Urinary bladder (tissue), 4 donors: Measurements from ENCODE around the gene TGFBR3. TPM values are rescaled to one million over a fixed set of nuclear protein-coding genes. Genes with fewer than 3 reads are reported as not detected.
A peak's percentile ranks its signal among the peaks of the same experiment; 100 is the strongest.

Source experiments
- DNase-seq: peaks from one replicate; pipeline ENCODE4 v3.0.0-alpha.2; 2015; ENCODE audit errors: extremely low spot score
- H3K27ac ChIP-seq: one replicate; pipeline ENCODE4 v1.5.1; 2013; ENCODE audit warnings: low read depth, mild to moderate bottlenecking, moderate library complexity
- H3K36me3 ChIP-seq: one replicate; pipeline ENCODE4 v1.6.1; 2013; ENCODE audit warnings: mild to moderate bottlenecking, moderate library complexity; ENCODE audit not compliant: insufficient read depth
- H3K4me1 ChIP-seq: one replicate; pipeline ENCODE4 v1.6.1; 2013; ENCODE audit warnings: mild to moderate bottlenecking, moderate library complexity; ENCODE audit not compliant: insufficient read depth
- H3K4me3 ChIP-seq: one replicate; pipeline ENCODE4 v1.5.1; 2013; ENCODE audit warnings: low read depth, low read length
- WGBS: extraction: QIAGEN DNeasy Blood & Tissue Kit; methylation state at CpG from one replicate; pipeline ENCODE4 v1.1.7; 2013; 5-methylcytosine and 5-hydroxymethylcytosine counted together
- polyA plus RNA-seq: library from polyadenylated mRNA; stranded (reverse); fragments of 200-250 nt; gene quantifications from one replicate; pipeline ENCODE4 v1.2.3, GENCODE V29; 2013
- total RNA-seq: library from RNA; depleted of rRNA; stranded (reverse); fragments of >200 nt; gene quantifications from one replicate; pipeline ENCODE4 v1.2.3, GENCODE V29; 2014
- donor health status: healthy with polysubstance abuse.
- donor health status: healthy.

TGFBR3 gene
- total RNA-seq (94.8 TPM), polyA plus RNA-seq (131 TPM)

DNA sequence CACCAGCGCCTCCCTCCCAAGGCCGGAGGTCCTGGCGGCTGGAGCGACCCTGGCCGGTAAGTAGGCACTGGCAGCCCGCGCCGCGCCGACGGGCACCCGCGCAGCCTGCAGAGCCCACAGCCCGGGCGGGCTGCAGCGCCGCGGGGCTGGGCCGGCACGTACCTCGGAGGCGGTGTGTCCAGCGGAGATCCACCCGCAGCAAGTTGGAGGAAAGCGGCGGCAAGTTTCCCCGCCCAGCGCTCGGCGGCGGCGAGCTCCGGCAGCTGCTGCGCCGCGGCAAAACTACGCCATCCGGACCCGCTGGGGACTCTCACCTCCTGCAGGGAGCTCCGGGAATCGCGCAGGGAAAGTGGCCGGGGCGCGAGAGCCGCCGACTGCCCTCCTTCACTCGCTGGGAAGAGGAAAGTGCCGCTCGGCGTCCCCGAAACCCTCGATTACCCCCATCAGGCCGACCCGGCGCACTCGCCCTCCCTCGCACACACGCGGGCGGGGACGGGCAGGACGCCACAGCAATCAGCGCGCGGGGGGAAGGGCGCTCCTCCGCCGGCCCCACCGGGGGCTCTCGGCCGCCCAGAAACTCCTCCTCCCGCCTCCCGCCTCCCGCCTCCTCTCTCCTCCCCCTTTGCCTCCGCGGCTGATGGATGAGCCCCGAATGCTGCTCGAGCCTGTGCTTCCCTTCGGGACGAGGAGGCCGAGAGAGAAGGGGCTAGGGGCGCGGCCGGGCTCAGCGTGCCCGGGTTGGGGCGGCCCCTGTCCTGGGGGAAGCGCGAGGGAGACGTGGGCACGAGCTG lies at the start of gene TGFBR3:
TGFBR3 (minus strand) TSS at position 436 of the 791 bp plus-strand sequence. CDS start 24,620 bp downstream, outside the sequence.
- Histone ChIP-seq H3K4me3 (peak within 1 kb of the TSS; percentile 84), H3K27ac (peak within 1 kb of the TSS; percentile 96), H3K36me3 (no peaks in the 10 kb centered on the region), H3K4me1 (no peaks in the 10 kb centered on the region)
- WGBS: under 1% methylated on average over 92 of the region's 92 CpGs
- DNase-seq: peak; percentile 85

DNA sequence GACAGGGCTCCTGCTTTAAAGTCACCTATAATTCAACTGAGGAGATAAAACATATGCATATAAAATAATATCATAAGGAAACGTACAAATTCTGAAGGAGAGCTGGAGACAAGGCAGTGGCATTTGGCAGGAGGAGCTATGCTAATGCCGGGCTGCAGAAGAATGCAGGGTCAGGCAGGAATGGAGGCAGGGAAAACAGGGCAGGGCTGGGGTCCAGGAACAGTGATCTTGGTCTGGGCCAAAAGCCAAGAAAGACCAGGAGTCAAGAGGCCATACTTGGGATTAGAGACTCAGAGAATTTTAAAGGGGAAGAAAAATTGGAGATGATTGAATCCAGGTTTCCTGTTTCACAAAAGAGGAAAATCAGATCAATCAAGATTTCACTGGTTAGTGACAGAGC lies 43.3 kb upstream of the TGFBR3 start:
- no peaks in the 10 kb centered on the region for H3K36me3 ChIP-seq
- H3K4me3 ChIP-seq: no peak overlapping the region
- no peak for DNase-seq
- H3K27ac ChIP-seq: no peak overlapping the region
- no peaks in the 10 kb centered on the region for H3K4me1 ChIP-seq
- WGBS: 15% methylated on average over 2 of the region's 2 CpGs

DNA sequence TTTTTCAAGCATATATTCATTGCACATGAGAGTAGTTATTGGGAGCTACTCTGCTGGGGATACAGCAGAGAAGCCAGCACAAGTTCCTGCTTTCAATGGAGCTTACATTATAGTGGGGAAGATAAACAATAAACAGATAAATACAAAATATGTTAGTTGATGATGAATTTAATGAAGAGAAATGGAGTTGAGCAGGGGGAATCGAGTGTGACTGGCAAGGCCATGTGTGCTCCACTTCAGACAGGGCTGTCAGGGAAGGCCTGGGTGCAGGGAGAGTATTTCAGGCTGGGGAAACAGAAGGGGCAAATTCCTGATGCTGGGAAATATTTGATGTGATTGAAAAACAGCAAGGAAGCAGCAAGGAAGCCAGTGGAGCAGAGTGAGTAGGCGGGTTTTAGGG lies 42.1 kb upstream of the TGFBR3 start:
- H3K4me3 ChIP-seq: no peak overlapping the region
- 91% methylated on average over 2 of the region's 2 CpGs for WGBS
- DNase-seq: no peak

DNA sequence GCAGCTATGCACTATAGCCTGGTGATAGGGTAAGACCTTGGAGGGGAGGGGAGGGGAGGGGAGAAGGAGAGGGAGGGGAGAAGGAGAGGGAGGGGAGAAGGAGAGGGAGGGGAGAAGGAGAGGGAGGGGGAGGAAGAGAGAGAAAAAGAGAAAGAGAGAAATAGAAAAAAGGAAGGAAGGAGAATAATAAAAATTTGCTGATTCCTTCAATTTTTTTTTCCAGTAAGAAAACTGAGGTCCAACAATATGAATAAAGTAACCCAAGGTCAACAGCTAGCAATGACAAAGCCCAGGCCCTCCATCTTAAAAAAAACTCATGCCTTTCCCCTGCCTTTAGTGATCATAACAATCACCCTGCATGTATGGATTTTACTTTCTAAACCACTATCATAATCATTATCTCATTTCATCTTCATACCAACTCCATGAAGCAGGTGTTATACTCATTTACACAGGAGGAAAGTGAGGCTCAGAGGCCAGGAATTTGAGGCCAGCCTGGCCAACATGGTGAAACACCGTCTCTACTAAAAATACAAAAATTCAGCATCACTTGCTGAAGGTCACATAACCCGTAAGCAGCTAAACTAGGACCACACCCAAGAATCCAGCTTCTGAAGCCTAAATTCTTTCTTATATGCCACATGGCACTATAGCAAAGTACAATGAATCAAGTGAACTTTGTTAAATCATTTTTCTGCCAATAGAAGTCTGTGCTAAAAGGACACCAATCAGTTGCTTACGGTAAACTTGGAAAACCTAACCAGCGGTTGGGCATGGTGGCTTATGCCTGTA lies 39.9 kb upstream of the TGFBR3 start:
- Histone ChIP-seq H3K36me3 (no peaks in the 10 kb centered on the region), H3K4me1 (no peaks in the 10 kb centered on the region), H3K4me3 (no peak overlapping the region), H3K27ac (no peak overlapping the region)
- WGBS: 91% methylated on average over 4 of the region's 4 CpGs
- DNase-seq: no peak

More for the DNA sequence above, 42.1 kb upstream of the TGFBR3 start:
- H3K36me3 ChIP-seq: no peaks in the 10 kb centered on the region
- H3K27ac ChIP-seq: no peak overlapping the region
- H3K4me1 ChIP-seq: no peaks in the 10 kb centered on the region

DNA sequence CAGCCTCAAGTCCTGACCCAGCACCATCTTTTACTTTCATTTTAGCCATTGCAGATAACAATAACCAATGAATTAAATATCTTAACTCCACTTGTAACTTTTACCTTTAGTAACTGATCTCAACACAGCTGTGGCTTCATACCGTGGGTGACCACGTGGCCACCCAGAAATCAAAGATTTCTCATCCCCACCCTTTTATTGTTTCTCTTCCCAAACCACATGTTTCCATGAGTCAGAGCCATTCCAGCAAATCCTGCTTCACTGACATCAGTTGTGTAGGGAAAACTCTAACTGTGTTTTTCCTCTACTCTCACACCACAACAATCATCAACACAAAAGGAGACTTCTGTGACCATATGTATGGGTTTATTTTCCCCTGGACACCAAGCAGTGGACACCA lies 38.2 kb upstream of the TGFBR3 start:
- Histone ChIP-seq H3K36me3 (no peaks in the 10 kb centered on the region), H3K4me3 (no peak overlapping the region), H3K4me1 (no peaks in the 10 kb centered on the region), H3K27ac (no peak overlapping the region)
- WGBS: 61% methylated on average over 2 of the region's 2 CpGs
- DNase-seq: no peak

DNA sequence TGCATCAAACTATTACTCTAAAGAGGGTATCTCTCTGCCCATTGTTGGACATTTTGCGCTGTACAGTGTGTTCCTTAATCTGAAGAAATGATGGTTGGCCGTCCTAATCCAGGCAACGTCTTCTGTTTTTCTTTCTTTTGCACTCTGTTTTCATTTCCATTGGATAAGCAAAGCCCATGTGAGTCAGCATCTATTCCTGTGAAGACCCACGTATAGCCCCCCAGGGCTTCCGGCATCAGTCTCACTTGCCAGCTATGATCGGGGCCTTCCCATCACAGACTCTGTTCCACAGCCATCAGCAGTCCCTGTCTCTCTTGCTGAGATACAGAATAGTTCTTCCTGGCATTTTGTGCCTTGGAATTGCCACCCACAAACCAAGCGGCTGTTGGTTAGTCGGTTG lies 34.0 kb upstream of the TGFBR3 start:
- H3K4me1 ChIP-seq: no peaks in the 10 kb centered on the region
- no peak overlapping the region for H3K27ac ChIP-seq
- H3K36me3 ChIP-seq: no peaks in the 10 kb centered on the region
- WGBS: 85% methylated on average over 8 of the region's 8 CpGs
- no peak for DNase-seq
- no peak overlapping the region for H3K4me3 ChIP-seq

DNA sequence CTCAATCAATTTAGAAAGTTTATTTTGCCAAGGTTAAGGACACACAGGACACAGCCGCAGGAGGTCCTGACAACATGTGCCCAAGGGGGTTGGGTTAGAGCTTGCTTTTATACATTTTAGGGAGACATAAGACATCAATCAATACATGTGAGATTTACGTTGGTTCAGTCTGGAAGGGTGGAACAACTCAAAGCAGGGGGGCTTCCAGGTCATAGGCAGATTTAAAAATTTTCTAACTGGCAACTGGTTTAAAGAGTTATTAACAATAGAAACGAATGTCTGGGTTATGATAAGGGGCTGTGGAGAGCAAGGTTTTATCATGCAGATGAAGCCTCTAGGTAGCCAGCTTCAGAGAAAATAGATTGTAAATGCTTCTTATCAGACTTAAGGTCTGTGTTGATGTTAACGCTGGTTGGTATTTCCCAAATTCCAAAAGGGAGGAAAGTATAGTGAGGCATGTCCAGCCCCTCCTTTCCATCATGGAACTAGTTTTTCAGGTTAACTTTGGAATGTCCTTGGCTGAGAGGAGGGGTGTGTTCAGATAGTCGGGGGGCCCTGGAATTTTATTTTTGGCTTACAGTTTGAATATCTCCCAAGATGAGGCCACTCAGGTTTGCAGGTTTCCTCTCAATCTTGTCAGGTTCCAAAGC lies 31.0 kb upstream of the TGFBR3 start:
- Histone ChIP-seq H3K36me3 (no peaks in the 10 kb centered on the region), H3K4me3 (no peak overlapping the region), H3K27ac (no peak overlapping the region), H3K4me1 (no peaks in the 10 kb centered on the region)
- WGBS: 62% methylated on average over 5 of the region's 5 CpGs
- DNase-seq: no peak

DNA sequence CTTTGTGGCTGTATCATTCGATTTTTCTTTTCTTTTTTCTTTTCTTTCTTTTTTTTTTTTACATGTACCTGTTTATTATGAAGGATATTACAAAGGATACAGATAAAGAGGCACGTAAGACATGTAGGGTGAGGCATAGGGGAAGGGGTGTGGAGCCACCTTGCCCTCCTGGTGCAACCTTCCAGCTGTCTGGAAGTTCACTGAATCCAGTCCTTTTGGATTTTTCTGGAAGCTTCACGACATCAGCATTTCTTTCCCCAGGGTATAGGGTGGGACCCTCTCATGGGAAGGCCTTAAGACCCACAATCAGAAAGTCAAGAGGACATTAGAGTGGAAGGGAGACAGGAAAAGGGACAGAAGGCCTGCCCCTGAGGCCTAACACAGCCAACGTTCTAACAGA lies 30.1 kb upstream of the TGFBR3 start:
- Histone ChIP-seq H3K27ac (no peak overlapping the region), H3K4me1 (no peaks in the 10 kb centered on the region), H3K36me3 (no peaks in the 10 kb centered on the region), H3K4me3 (no peak overlapping the region)
- no peak for DNase-seq
- 82% methylated on average over 4 of the region's 4 CpGs for WGBS

DNA sequence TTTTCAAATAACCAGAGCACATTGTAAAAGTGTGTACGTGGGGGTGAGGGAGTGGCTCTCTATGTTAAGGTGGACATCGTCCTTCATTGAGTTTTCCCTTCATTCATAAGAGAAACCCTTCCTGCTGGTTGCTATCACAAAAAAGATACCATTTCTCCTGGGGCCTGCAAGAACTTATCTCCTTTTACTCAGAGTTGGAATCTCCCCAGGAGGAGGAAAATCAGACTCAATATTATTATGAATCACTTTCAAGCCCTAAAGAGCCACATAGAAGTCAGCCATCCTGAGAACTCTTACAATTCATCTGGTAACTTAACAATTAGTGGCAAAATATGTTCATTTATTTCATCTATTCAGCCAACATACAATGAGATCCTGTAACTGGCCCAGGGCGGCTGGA lies 27.1 kb upstream of the TGFBR3 start:
- no peaks in the 10 kb centered on the region for H3K36me3 ChIP-seq
- H3K27ac ChIP-seq: no peak overlapping the region
- no peak overlapping the region for H3K4me3 ChIP-seq
- no peaks in the 10 kb centered on the region for H3K4me1 ChIP-seq
- WGBS: 58% methylated on average over 3 of the region's 3 CpGs
- DNase-seq: no peak

DNA sequence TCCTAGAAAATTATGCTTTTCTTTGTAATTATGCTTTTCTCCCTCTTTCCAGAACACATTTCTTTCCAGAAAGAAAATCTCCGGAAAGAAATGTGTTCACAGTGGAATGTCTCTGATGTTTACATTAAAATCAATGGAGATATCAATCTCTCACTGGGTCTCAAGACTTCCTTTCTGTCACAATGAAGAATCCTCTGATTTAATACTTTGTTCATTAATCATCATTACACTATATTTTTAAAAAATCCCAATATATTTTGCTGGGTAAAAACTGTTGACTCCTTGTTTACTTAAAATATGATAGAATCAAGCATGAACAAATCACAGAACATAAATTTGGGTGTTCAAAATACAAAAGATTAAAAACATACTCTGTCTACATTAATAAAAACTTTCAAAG lies 26.3 kb upstream of the TGFBR3 start:
- 76% methylated on average over 1 of the region's 1 CpG for WGBS

DNA sequence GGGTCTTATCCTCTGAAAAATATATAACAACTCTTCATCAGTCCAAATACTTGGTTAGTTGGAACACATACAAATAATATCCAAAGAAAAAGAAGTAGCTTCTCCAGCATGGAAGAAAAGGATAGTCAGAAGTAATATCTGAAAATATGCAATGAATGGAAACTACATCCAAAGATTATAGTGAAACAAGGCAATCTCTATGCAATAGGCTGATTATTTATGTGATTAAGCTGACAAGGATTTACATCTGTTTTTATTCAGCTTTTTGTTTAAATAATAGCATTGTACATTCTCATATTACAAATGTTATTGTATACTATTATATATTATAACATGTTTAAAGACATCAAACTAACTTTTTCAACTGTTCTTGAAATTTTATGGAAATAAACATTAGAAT lies 15.3 kb upstream of the TGFBR3 start:
- no peak for DNase-seq
- Histone ChIP-seq H3K4me3 (no peak overlapping the region), H3K36me3 (no peaks in the 10 kb centered on the region), H3K4me1 (no peaks in the 10 kb centered on the region), H3K27ac (no peak overlapping the region)

More for the DNA sequence above, 26.3 kb upstream of the TGFBR3 start:
- H3K27ac ChIP-seq: no peak overlapping the region
- H3K4me1 ChIP-seq: no peaks in the 10 kb centered on the region
- H3K36me3 ChIP-seq: no peaks in the 10 kb centered on the region
- no peak overlapping the region for H3K4me3 ChIP-seq
- DNase-seq: no peak

DNA sequence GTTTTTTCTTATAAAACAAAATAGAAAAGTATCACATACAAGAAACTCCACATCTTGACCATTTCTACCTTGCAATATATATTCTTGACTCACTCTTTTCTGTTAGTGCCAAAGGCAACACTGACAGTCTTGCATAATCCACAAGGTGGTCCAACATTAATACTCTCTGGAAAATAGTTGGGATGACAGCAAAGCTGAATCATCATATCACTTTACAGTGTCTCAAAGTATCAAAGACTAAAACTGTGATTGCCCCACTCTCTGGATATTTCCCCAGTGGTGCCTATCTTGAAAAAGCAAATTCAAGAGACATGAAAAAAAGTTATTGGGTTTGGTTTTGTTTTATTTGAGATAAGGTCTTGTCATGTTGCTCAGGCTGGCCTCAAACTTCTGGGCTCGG lies 14.6 kb upstream of the TGFBR3 start:
- no peaks in the 10 kb centered on the region for H3K4me1 ChIP-seq
- no peak overlapping the region for H3K4me3 ChIP-seq
- WGBS: 96% methylated on average over 1 of the region's 1 CpG
- H3K27ac ChIP-seq: no peak overlapping the region
- no peaks in the 10 kb centered on the region for H3K36me3 ChIP-seq
- no peak for DNase-seq

DNA sequence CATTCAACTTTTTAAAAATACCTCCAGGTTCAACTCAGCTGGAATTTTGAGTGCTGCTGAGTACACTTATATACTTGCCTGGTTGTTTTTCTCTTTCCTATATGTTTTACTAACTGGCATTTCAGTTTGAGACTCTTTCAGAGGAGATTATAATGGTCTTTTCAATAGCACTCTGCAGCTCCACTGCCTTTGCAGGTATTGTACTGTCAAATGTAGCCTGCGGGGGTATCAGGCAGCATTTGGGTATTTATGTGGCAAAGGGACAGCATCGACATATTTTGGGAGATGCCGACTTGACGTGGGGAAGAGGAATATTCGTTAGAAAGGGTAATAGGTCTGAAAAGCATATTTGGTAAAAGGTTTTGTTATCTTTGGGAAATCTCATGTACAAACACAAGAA lies 11.1 kb upstream of the TGFBR3 start:
- H3K27ac ChIP-seq: no peak overlapping the region
- 72% methylated on average over 5 of the region's 5 CpGs for WGBS
- no peak overlapping the region for H3K4me3 ChIP-seq
- no peaks in the 10 kb centered on the region for H3K4me1 ChIP-seq
- no peak for DNase-seq
- H3K36me3 ChIP-seq: no peaks in the 10 kb centered on the region
